ENCODE data around the gene FRMD5.

- TF ChIP-seq CTCF (conservative IDR thresholded peaks at IDR 0.05) = no peak
- no peak for TF ChIP-seq EZH2 (IDR thresholded peaks at IDR 0.05; ENCODE audit: low read depth)
These were observed 20.5 kb upstream of the FRMD5 start for GRCh38 chr15:44215594-44215993.
